ENCODE data around the gene STAM2. TPM values are rescaled to one million over a fixed set of nuclear protein-coding genes. Genes with fewer than 3 reads are reported as not detected.
"Not testable (repeated sequence)": the region's sequence is repeated elsewhere in the genome, so short reads cannot be mapped to it uniquely, and the experiment has no call there.

Gene STAM2
- total RNA-seq, 1 experiment from 2014 or later = 28.1 TPM

GRCh38 chr2:152166633-152167032 lies 8.9 kb downstream of the STAM2 start:
- no TSS peak for BruUV-seq (replicated peaks)
- TF ChIP-seq CTCF (conservative IDR thresholded peaks at IDR 0.05; ENCODE audit: low read depth, low read length) = no peak
- TF ChIP-seq EZH2 (IDR thresholded peaks at IDR 0.05; ENCODE audit: borderline replicate concordance, low read depth, low read length, poor library complexity, severe bottlenecking) = no peak
- Histone ChIP-seq H3K4me3 (ENCODE audit: low read depth, low read length, poor library complexity, severe bottlenecking) (no peak overlapping the region), H3K4me1 (ENCODE audit: insufficient read depth, low read length, poor library complexity, severe bottlenecking) (no peaks in the 10 kb centered on the region), H3K27me3 (replicated peaks; ENCODE audit: insufficient read depth, low read depth, low read length, poor library complexity) (no peaks in the 10 kb centered on the region), H3K27ac (ENCODE audit: low read depth, low read length, poor library complexity, severe bottlenecking) (no peak overlapping the region), H3K9me3 (ENCODE audit: low read depth, low read length, poor library complexity, severe bottlenecking) (no peaks in the 10 kb centered on the region), H3K36me3 (ENCODE audit: insufficient read depth, low read length, poor library complexity, severe bottlenecking) (no peaks in the 10 kb centered on the region)
- DNase-seq (ENCODE audit: low spot score) = no peak
- ChIA-PET CTCF (no interaction called here), POLR2A (ENCODE audit: low non-redundant PET) (no interaction called here)
- intact Hi-C loops (cut with micrococcal nuclease; ENCODE audit: unreplicated experiment) = no loop called here

- no TSS peak for BruUV-seq (replicated peaks)
- no peak for DNase-seq (ENCODE audit: low spot score)
- Histone ChIP-seq H3K27ac (ENCODE audit: low read depth, low read length, poor library complexity, severe bottlenecking) (no peak overlapping the region), H3K27me3 (replicated peaks; ENCODE audit: insufficient read depth, low read depth, low read length, poor library complexity) (no peaks in the 10 kb centered on the region), H3K4me3 (ENCODE audit: low read depth, low read length, poor library complexity, severe bottlenecking) (no peak overlapping the region), H3K9me3 (ENCODE audit: low read depth, low read length, poor library complexity, severe bottlenecking) (no peaks in the 10 kb centered on the region), H3K4me1 (ENCODE audit: insufficient read depth, low read length, poor library complexity, severe bottlenecking) (no peaks in the 10 kb centered on the region), H3K36me3 (ENCODE audit: insufficient read depth, low read length, poor library complexity, severe bottlenecking) (no peaks in the 10 kb centered on the region)
- no peak for TF ChIP-seq EZH2 (IDR thresholded peaks at IDR 0.05; ENCODE audit: borderline replicate concordance, low read depth, low read length, poor library complexity, severe bottlenecking)
- TF ChIP-seq CTCF (conservative IDR thresholded peaks at IDR 0.05; ENCODE audit: low read depth, low read length) = no peak
- ChIA-PET CTCF (no interaction called here), POLR2A (ENCODE audit: low non-redundant PET) (no interaction called here)
- intact Hi-C loops (cut with micrococcal nuclease; ENCODE audit: unreplicated experiment) = no loop called here
Observed at GRCh38 chr2:152165780-152166179, 9.8 kb downstream of the STAM2 start.

- ChIA-PET CTCF (no interaction called here), POLR2A (ENCODE audit: low non-redundant PET) (no interaction called here)
- Histone ChIP-seq H3K36me3 (ENCODE audit: insufficient read depth, low read length, poor library complexity, severe bottlenecking) (no peaks in the 10 kb centered on the region), H3K27me3 (replicated peaks; ENCODE audit: insufficient read depth, low read depth, low read length, poor library complexity) (no peaks in the 10 kb centered on the region), H3K4me3 (ENCODE audit: low read depth, low read length, poor library complexity, severe bottlenecking) (no peak overlapping the region), H3K27ac (ENCODE audit: low read depth, low read length, poor library complexity, severe bottlenecking) (no peak overlapping the region), H3K4me1 (ENCODE audit: insufficient read depth, low read length, poor library complexity, severe bottlenecking) (no peaks in the 10 kb centered on the region), H3K9me3 (ENCODE audit: low read depth, low read length, poor library complexity, severe bottlenecking) (no peaks in the 10 kb centered on the region)
- intact Hi-C loops (cut with micrococcal nuclease; ENCODE audit: unreplicated experiment) = no loop called here
- no peak for TF ChIP-seq EZH2 (IDR thresholded peaks at IDR 0.05; ENCODE audit: borderline replicate concordance, low read depth, low read length, poor library complexity, severe bottlenecking)
- no peak for TF ChIP-seq CTCF (conservative IDR thresholded peaks at IDR 0.05; ENCODE audit: low read depth, low read length)
- DNase-seq (ENCODE audit: low spot score) = no peak
- BruUV-seq (replicated peaks) = no TSS peak
Observed at GRCh38 chr2:152165306-152165705, 10.3 kb downstream of the STAM2 start.

- H3K9me3 ChIP-seq (ENCODE audit: low read depth, low read length, poor library complexity, severe bottlenecking); BruUV-seq (replicated peaks); DNase-seq (ENCODE audit: low spot score); H3K27me3 ChIP-seq (replicated peaks; ENCODE audit: insufficient read depth, low read depth, low read length, poor library complexity); H3K4me3 ChIP-seq (ENCODE audit: low read depth, low read length, poor library complexity, severe bottlenecking); H3K36me3 ChIP-seq (ENCODE audit: insufficient read depth, low read length, poor library complexity, severe bottlenecking); H3K4me1 ChIP-seq (ENCODE audit: insufficient read depth, low read length, poor library complexity, severe bottlenecking); H3K27ac ChIP-seq (ENCODE audit: low read depth, low read length, poor library complexity, severe bottlenecking); CTCF ChIA-PET; POLR2A ChIA-PET (ENCODE audit: low non-redundant PET); intact Hi-C loops (cut with micrococcal nuclease; ENCODE audit: unreplicated experiment): not testable (repeated sequence)
Observed at GRCh38 chr2:152163669-152164068, 11.9 kb downstream of the STAM2 start.

Measured in A673 (cell line).